ENCODE measurements around the gene LMNA.
"Not testable (repeated sequence)": the region's sequence is repeated elsewhere in the genome, so short reads cannot be mapped to it uniquely, and the experiment has no call there.

Gene LMNA

DNA sequence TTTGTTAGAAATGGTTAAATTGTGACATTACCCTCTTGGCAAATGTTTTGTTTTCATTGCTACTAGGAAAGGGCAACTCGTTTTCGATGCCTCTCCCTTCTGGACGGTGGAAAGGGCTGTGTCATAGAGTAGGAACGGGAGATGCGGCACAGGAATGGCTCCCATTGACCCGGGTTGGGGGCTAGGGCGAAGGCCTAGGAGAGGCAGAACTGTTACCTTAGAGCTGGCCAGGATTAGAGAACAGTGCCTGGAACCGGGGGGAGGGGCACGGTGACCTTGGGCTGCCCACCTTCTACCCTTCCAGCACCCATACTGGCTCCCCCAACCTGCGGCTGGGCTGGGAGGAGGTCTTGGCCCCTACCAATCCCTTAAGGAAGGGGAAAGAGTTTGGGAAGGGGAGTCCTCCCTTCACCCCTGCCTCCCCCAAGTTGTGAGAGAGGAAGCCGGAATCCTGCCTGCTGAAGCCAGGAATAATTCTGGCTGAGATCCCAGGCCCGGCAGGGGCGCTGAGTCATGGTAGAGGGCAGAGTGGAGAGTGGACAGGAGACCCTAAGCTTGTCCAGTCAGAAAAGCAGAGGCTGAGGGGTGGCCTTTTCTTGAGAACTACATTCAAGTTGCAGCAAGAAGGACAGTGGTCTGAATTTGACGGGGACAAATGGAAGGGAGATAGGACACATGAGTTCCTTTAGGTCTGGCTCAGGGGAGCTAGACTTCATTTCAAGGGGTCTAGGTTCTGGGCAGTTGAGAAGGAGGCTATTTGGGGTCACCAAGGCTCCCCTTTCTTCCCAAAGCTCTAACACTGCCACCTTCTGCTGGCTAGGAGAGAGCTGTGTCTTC lies 8.2 kb downstream of the LMNA start:
- no peak for DNase-seq

DNA sequence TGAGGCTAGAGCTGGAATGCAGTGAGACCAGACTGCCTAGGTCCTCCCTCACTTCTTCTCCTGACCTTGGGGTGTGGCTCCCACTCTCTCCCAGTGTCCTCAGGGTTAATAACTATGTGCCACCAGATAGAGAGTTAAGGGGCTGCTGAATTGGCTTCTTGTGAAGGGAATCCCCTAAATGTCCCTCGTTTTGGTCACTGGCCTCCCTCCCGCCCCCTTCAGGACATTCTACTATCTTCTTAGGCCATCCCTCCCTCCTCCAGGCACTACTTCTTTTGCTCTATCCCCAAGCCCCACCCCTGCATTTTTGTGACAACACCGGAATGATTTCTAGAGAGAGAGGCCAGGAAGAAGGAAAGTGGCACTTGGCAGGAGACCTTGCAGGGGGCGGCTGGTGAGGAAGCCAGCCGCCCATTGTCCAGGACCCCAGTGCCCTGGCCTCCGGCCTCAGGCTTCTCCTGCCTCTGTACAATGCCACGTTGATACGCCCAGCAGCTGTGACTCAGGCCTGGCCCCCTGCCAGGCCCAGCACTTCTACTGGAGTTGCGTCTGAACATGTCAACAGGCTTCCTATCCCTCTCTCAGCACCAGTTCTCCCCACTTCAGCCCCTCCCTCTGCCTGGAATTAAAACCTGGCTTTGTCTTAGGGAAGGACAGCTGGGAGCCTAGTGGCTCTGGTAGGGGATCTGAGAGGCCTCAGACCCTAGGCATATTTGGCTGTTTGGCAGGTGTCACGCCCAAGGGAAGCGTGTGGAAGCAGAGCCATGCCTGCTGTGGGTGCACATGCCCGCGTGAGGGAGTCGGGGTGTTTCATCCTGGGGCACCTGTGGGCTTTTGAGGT lies 9.1 kb downstream of the LMNA start:
- DNase-seq, result peak; percentile 60

DNA sequence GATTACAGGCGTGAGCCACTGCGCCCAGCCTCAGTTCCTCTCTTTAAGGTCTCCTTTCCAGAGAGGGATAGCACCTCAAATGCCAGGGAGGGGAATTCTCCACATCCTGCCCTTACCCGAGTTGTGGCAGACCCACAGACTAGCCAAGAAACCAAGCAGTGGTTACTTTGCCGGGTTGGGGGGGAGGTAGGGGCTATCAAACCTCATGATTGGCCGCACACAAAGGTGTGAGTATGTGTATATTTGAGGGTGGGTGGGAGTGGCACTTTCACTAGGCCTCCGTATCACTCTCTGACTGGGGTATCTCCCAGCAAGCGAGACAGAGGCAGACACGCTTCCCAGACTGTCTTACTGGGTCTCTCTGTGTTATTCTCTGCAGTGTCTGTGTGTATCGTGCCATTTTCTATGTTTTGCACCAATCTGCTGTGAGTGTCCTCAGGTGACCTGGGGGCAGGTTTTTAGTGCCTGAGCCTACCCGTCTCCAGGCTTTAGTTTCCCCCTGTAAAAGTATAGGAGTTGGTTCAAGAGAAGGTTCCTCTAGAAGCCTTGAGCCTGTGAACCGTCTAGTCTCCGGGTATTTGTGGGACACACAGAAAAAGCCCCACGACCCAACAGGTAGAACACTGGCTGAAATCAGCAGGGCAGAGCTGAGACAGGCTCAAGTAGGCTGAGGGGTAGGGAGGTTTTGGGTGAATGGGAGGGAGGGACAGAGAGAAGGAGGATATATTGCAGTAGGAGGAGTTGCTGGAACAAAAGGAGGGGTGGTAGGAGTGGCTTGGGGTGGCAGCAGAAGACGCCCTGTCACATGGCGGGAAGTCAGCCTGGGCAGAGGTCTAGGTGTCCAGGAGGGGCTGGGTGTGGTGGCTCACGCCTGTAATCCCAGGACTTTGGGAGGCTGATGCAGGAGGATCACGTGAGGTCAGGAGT lies 10.3 kb downstream of the LMNA start:
- no peak for DNase-seq

DNA sequence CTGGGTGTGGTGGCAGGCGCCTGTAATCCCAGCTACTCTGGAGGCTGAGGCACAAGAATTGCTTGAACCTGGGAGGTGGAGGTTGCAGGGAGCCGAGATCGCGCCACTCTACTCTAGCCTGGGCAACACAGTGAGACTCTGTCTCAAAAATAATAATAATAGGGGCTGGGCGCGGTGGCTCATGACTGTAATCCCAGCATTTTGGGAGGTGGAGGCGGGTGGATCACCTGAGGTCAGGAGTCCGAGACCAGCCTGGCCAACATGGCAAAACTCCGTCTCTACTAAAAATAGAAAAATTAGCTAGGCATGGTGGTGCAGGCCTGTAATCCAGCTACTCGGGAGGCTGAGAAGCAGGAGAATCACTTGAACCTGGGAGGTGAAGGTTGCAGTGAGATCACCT lies 11.0 kb downstream of the LMNA start:
- DNase-seq, result not testable (repeated sequence)

DNA sequence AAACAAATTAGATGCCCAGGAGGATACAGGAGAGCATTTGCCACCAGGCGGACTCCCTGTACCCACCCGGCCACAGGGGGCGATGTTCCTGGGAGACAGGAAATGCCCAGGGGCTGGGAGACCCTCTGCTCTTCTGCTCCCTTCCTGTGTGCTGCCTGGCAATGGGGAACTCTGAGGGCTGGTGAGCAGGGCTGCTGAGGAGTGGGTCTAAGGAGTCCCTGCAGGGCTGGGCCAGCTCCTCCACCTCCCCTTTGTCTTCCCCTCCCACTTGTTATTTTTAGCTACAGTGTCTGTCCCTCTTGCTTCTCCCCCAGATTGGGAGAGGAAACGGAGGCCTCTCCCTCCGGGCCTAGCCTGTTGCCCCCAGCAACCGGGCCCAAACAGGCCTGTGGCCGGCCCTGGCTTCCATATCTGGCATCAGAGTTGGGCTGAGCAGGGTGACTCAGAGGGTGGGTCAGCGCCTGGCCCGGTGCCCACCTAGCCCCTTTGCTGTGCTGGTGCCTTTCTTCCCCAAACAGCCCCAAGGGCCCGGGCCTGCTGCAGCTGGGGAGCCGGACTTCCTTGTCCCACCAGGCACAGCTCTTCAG lies 11.6 kb downstream of the LMNA start:
- DNase-seq, result no peak

DNA sequence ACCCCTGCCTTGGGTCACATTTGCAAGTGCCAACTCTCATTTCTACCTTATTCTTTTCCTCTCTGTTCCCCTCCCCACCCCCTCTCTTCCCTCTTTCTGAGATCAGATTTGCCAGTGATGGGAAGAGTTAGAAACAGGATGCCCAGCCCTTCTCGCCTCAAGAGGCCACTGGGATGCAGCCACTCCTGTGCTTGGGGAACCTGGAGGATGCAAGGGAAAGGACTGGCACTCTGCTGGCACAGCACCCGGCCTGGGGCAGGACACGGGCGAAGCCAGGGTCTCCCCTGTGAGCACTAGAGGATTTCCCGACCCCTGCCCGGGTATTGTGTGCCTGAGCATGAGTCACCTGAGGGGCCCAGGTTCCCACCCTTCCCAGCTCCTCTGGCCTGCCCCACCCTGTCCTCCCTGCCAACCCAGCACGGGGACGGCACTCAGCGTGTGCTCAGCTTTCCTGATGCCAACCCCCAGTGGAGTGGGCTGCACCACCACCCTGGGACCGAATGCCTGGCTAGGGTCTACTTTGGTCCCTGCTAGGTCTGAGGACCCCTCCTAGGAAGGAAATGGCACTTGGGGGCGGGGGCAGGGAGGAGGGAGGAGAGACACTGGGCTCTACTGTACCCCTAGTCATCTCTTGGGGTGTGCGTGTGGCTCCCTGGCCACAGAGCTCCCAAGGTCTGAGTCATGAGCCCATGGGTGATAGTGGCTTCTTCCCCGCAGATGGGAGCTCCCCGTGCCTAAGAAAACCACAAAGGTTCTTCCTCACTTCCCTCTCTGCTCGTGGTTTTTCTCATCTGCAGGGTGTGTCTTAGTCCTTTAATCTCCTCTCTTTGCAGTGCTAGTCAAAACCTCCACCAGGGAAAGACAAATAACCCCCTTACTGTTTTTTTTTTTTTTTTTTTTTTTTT lies 12.4 kb downstream of the LMNA start:
- DNase-seq, result no peak

DNA sequence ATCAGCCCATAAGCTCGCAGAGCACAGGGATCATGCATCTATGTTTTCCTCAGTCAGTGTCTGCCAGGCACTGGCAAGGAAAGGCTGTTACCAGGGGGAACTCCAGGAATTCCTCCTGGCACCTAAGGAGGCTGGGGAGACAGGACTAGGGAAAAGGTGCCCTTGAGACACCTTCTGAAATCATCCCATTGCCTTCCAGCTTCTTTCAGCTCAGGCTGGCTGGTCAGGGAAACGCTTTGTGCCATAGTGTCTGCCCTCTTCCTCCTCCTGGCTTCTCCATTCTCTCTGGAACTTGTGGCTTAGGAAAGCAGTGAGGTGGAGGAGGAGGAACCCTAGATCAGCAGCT lies 13.8 kb downstream of the LMNA start:
- no peak for DNase-seq

DNA sequence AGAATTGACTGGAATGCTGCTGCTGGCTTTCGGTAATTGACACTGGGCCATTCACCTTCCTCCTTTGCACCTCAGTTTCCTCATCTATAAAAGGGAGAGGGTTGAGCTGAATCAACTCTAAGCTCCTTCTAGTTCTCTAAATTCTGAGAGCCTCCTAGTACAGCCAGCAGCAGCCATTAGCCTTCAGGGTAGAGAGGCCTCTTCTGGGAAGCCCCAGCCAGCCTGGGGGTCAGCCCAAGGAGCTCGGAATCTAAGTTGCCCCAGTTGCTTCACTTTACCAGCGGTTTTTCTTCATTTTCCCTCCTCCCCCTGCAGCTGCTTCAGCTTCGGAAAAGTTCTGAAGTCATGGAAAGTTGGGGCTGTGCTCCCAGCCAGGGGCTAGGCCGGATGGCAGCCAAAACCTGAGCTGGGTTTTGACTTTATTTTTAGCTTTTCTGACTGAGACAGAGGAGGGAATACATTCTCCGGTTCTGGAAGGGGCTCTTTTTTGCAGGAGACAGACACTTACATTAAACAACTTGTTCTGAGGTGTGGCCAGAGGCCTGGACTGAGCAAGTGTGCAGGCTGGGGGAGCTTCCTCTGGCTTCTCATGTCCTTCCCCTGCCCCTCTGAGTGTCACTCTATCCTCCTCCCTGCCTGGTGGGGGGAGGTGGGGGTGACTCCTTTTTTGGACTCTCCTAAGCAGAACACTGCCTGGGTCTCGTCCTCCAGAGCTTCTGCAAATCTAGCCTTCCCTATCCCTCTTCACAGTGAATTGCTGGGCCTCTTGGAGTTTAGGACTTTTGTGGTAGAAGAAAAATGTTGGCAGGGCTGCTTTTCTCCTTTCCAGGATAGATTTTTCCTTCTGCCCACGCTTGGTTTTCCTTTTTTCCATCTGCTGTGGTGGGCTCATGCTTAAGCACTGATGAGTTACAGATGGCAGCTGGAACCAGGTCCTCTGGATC lies 14.4 kb downstream of the LMNA start:
- DNase-seq, result no peak

DNA sequence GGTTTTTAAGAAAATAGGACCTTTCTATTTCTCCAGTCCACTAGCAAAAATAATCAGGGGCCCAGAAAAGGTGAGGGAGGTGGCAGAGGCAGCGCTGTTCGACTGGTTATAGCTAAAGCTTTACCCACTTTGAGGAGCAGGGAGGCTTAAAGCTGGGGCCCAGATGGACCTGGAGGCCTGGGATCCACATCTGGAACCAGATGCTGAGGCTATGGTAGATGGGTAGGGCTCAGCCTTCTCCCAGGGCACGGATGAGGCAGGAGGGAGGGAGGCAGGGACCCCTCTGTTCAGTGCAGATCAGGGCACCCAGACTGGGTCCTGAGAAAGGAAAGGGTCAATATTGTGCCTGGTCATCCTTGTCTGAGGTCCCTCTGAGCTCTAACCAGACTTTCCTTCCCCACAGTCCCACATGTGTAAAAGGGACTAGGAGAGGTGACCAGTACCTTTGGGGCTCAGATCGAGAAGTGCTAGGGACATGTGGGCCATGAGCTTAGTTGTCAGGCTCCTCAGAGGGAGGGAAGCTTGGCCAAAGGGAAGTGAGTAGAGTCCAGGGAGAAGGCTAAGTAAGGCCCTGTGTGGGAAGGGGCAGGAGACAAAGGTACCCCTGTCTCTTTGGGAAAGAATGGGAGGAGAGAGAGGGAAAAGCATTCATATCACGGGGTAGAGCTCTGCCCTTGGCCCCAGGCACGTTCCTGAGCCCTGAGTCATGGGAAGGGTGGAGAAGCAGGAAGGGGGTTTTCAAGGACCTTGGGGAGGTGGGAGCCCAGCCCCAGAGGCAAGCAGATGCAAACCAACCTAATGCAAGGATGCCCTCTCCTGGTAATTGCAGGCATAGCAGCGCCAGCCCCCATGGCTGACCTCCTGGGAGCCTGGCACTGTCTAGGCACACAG lies 15.4 kb downstream of the LMNA start:
- DNase-seq, result peak; percentile 91

DNA sequence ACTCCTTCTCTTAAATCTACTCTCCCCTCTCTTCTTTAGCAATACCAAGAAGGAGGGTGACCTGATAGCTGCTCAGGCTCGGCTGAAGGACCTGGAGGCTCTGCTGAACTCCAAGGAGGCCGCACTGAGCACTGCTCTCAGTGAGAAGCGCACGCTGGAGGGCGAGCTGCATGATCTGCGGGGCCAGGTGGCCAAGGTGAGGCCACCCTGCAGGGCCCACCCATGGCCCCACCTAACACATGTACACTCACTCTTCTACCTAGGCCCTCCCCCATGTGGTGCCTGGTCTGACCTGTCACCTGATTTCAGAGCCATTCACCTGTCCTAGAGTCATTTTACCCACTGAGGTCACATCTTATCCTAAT lies 16.0 kb downstream of the LMNA start:
- no peak for DNase-seq

DNA sequence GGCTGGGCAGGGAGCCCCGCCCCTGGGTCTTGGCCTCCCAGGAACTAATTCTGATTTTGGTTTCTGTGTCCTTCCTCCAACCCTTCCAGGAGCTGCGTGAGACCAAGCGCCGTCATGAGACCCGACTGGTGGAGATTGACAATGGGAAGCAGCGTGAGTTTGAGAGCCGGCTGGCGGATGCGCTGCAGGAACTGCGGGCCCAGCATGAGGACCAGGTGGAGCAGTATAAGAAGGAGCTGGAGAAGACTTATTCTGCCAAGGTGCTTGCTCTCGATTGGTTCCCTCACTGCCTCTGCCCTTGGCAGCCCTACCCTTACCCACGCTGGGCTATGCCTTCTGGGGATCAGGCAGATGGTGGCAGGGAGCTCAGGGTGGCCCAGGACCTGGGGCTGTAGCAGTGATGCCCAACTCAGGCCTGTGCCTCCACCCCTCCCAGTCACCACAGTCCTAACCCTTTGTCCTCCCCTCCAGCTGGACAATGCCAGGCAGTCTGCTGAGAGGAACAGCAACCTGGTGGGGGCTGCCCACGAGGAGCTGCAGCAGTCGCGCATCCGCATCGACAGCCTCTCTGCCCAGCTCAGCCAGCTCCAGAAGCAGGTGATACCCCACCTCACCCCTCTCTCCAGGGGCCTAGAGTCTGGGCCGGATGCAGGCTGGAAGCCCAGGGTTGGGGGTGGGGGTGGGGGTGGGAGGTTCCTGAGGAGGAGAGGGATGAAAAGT lies 20.4 kb downstream of the LMNA start:
- DNase-seq, result no peak

DNA sequence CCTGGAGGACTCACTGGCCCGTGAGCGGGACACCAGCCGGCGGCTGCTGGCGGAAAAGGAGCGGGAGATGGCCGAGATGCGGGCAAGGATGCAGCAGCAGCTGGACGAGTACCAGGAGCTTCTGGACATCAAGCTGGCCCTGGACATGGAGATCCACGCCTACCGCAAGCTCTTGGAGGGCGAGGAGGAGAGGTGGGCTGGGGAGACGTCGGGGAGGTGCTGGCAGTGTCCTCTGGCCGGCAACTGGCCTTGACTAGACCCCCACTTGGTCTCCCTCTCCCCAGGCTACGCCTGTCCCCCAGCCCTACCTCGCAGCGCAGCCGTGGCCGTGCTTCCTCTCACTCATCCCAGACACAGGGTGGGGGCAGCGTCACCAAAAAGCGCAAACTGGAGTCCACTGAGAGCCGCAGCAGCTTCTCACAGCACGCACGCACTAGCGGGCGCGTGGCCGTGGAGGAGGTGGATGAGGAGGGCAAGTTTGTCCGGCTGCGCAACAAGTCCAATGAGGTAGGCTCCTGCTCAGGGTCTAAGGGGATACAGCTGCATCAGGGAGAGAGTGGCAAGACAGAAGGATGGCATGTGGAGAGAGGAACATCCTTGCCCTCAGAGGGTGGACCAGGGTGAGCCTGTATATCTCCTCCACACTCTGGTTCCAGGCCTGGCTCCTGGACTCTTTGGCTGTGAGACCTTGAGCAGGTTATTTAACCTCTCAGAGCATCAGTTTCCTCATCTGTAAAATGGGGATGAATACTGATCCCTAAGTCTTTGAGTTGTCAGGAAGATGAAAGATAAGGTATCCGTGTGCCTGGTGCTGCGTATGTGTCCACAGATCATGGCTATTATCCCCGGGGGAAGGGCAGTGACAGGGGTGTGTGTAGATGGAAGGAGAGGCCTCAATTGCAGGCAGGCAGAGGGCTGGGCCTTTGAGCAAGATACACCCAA lies 21.7 kb downstream of the LMNA start:
- DNase-seq, result no peak

DNA sequence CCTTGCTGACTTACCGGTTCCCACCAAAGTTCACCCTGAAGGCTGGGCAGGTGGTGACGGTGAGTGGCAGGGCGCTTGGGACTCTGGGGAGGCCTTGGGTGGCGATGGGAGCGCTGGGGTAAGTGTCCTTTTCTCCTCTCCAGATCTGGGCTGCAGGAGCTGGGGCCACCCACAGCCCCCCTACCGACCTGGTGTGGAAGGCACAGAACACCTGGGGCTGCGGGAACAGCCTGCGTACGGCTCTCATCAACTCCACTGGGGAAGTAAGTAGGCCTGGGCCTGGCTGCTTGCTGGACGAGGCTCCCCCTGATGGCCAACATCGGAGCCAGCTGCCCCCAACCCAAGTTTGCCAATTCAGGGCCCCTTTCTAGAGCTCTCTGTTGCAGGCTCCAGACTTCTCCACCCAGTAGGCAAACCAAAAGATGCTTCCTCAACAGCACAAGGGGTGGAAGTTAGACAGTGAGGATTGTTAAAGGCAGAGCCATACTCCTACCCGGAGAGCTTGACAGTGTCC lies 22.5 kb downstream of the LMNA start:
- DNase-seq, result no peak

DNA sequence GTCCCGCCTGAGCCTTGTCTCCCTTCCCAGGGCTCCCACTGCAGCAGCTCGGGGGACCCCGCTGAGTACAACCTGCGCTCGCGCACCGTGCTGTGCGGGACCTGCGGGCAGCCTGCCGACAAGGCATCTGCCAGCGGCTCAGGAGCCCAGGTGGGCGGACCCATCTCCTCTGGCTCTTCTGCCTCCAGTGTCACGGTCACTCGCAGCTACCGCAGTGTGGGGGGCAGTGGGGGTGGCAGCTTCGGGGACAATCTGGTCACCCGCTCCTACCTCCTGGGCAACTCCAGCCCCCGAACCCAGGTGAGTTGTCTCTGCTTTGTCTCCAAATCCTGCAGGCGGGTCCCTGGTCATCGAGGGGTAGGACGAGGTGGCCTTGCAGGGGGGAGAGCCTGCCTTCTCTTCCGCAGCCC lies 24.0 kb downstream of the LMNA start:
- DNase-seq, result no peak

DNA sequence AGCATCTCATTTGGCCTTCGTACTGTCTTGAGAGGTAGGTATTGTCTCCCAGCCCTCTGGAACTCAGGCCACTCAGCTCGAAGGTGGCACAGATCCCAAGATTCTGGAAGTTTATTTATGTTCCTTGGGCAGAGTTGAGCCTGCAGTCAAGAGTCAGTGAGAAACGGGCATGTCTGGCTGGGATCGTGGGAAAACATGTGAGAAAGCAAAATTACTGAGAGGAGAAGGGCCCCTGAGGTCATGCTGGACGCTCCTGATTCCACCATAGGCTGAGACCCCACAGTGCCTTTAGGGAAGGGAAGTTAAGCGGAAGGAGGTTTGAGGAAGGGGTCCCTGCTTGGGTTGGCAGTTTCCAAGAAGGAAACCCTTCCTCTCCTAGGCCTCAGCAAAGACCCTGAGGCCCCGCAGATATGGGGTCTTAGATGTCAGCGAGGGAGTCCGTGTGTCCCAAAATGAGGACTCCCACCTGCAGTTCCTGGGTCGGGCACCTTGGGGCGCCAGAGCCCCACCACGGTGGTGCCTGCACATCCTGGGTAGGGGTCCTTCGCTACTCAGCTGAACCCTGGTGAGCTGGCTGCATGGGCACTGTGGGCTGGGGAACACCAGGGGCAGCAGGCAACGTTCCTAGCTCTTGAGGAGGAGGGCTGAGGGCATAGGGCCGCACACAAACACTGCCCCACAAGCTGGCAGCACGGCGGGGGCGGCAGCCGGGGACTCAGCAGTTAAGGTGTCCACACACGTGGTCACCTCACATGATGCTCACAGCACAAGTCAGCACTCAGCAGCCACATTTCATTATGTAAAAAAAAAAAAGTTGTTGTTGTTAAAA lies 26.6 kb downstream of the LMNA start:
- no peak for DNase-seq

DNA sequence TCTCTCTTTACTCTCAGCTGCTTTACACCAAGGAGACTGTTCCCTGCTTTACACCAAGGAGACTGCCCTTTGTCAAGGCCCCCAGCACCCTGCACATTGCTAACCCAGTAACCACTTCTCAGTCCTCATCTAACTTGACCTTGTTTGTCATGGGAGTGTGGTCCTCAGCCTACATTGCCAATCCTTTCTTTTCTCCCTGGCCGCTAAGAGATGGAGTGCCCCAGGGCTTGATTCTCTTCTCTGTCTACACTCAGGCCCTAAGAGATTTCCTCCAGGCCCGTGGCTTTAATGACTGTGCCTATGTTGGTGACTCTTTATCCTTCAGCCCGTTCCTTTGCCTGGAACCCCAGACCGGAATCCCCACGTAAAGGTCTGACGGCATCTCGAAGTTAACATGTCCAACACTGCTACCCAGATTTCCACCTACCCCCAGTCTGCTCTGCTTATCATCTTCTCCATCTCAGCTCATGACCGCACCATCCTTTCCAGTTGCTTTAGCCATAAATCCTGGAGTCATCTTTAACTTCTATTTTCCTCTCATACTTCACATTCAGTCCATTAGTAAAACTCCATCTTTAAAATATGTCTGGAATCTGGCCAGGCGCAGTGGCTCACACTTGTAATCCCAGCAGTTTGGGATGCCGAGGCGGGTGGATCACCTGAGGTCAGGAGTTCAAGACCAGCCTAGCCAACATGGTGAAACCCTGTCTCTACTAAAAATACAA lies 29.4 kb downstream of the LMNA start:
- DNase-seq, result no peak

Data from NCI-H1048 (cell line).